Measurements from ENCODE around the gene TBPL2.

GRCh38 chr14:55454264-55455002, 14.0 kb upstream of the TBPL2 start:
- TF ChIP-seq CTCF (IDR thresholded peaks at IDR 0.05) (no peak), POLR2AphosphoS5 (IDR thresholded peaks at IDR 0.05) (no peak), POLR2A (IDR thresholded peaks at IDR 0.05) (no peak)
